CD14-positive monocyte (primary cell): ENCODE data around the gene IGDCC3. TPM values are rescaled to one million over a fixed set of nuclear protein-coding genes. Genes with fewer than 3 reads are reported as not detected.

Experiments
- DNase-seq, 3 donors: peaks; one replicate each; pipeline ENCODE4 v3.0.0-alpha.2; 2011 to 2022
- H2AFZ ChIP-seq: 2 replicates; pipeline ENCODE4 v1.6.0; 2012; ENCODE audit warnings: mild to moderate bottlenecking, low read depth, low read length, inconsistent platforms; ENCODE audit not compliant: insufficient read depth, poor library complexity, severe bottlenecking
- H3K27ac ChIP-seq, 2 donors: 1 replicate in 1 of 2; 2 replicates in 1 of 2; pipeline ENCODE4 v1.5.1; 2012 to 2013; ENCODE audit warnings: low read length in 2 of 2, control low read depth in 1 of 2, inconsistent platforms in 1 of 2, low read depth in 1 of 2, mild to moderate bottlenecking in 1 of 2
- H3K27me3 ChIP-seq, 2 donors: one replicate each; pipeline versions ENCODE4 v1.6.0 to v1.6.1; 2011 to 2013; ENCODE audit warnings: low read length in 2 of 2; ENCODE audit not compliant: control insufficient read depth in 2 of 2, insufficient read depth in 2 of 2
- H3K36me3 ChIP-seq, 2 donors: replicated peaks in 1 of 2; 1 replicate in 1 of 2; 2 replicates in 1 of 2; pipeline versions ENCODE4 v1.5.1 to v1.6.1; 2012 to 2013; ENCODE audit warnings: low read length in 2 of 2, control low read depth in 1 of 2, inconsistent platforms in 1 of 2, mild to moderate bottlenecking in 1 of 2; ENCODE audit not compliant: insufficient read depth in 2 of 2, control insufficient read depth in 1 of 2
- H3K4me1 ChIP-seq, 2 donors: 1 replicate in 1 of 2; 2 replicates in 1 of 2; pipeline versions ENCODE4 v1.5.1 to v1.6.1; 2012 to 2013; ENCODE audit warnings: low read length in 2 of 2, control low read depth in 1 of 2, inconsistent platforms in 1 of 2, mild to moderate bottlenecking in 1 of 2, moderate library complexity in 1 of 2; ENCODE audit not compliant: insufficient read depth in 2 of 2, control insufficient read depth in 1 of 2
- H3K4me2 ChIP-seq: replicated peaks from 2 replicates; pipeline ENCODE3; 2012; ENCODE audit warnings: low read length, moderate library complexity, mild to moderate bottlenecking; ENCODE audit not compliant: poor library complexity, severe bottlenecking; ENCODE audit errors: extremely low read depth
- H3K4me3 ChIP-seq, 3 experiments: fragments of 200-600 bp in 1 of 3; sonication (generic) in 1 of 3; replicated peaks in 1 of 3; 1 replicate in 2 of 3; 2 replicates in 1 of 3; pipeline ENCODE4 v1.5.1; 2011 to 2013; ENCODE audit warnings: low read length in 3 of 3, mild to moderate bottlenecking in 3 of 3, control low read depth in 2 of 3, low read depth in 2 of 3, inconsistent platforms in 1 of 3, moderate library complexity in 1 of 3
- H3K79me2 ChIP-seq: 2 replicates; pipeline ENCODE4 v1.6.0; 2012; ENCODE audit warnings: mild to moderate bottlenecking, control low read depth, inconsistent platforms, low read length, moderate library complexity; ENCODE audit not compliant: insufficient read depth
- H3K9ac ChIP-seq: 2 replicates; pipeline ENCODE4 v1.6.0; 2017; ENCODE audit warnings: low read length, mild to moderate bottlenecking; ENCODE audit not compliant: insufficient read depth, poor library complexity, severe bottlenecking
- H3K9me3 ChIP-seq, 2 donors: replicated peaks in 1 of 2; 1 replicate in 1 of 2; 2 replicates in 1 of 2; pipeline versions ENCODE4 v1.5.1 to v1.6.1; 2012 to 2013; ENCODE audit warnings: low read length in 2 of 2, control low read depth in 1 of 2; ENCODE audit not compliant: control insufficient read depth in 1 of 2, insufficient read depth in 1 of 2
- H4K20me1 ChIP-seq: 2 replicates; pipeline ENCODE4 v1.6.0; 2012; ENCODE audit warnings: mild to moderate bottlenecking, low read length, control low read depth, moderate library complexity; ENCODE audit not compliant: insufficient read depth
- H3K27ac Mint-ChIP-seq, 7 donors: one replicate each; pipeline ENCODE4 v1.8.0; 2020; ENCODE audit warnings: mild to moderate bottlenecking in 7 of 7, mixed read lengths in 7 of 7, moderate library complexity in 6 of 7, inconsistent platforms in 2 of 7
- H3K27me3 Mint-ChIP-seq, 3 donors: one replicate each; pipeline ENCODE4 v1.8.0; 2021 to 2022; ENCODE audit warnings: low read depth in 3 of 3, mild to moderate bottlenecking in 3 of 3, mixed read lengths in 3 of 3, moderate library complexity in 3 of 3, inconsistent platforms in 1 of 3
- H3K36me3 Mint-ChIP-seq, 2 donors: one replicate each; pipeline ENCODE4 v1.8.0; 2020; ENCODE audit warnings: mixed read lengths in 2 of 2, inconsistent platforms in 1 of 2, mild to moderate bottlenecking in 1 of 2
- H3K4me1 Mint-ChIP-seq: one replicate; pipeline ENCODE4 v1.8.0; 2020; ENCODE audit warnings: mild to moderate bottlenecking, mixed read lengths
- H3K4me3 Mint-ChIP-seq, 2 donors: one replicate each; pipeline ENCODE4 v1.8.0; 2020; ENCODE audit warnings: mild to moderate bottlenecking in 2 of 2, mixed read lengths in 2 of 2, moderate library complexity in 1 of 2
- H3K9me3 Mint-ChIP-seq, 7 donors: one replicate each; pipeline ENCODE4 v1.8.0; 2020 to 2022; ENCODE audit warnings: mixed read lengths in 7 of 7, mild to moderate bottlenecking in 6 of 7, moderate library complexity in 6 of 7, inconsistent platforms in 2 of 7
- WGBS: methylation state at CpG from one replicate; pipeline ENCODE4 v1.1.5; 2013; ENCODE audit warnings: missing lambda C conversion rate; ENCODE audit not compliant: insufficient coverage; 5-methylcytosine and 5-hydroxymethylcytosine counted together
- intact Hi-C, 2 donors: fragments of 100-400 bp; cut with micrococcal nuclease; formaldehyde crosslinking; loops; one replicate each; pipeline versions ENCODE4 v1.15.0 to v1.15.1; 2023
- polyA plus RNA-seq, 3 donors: library from polyadenylated mRNA; depleted of rRNA in 1 of 3; unstranded in 2 of 3; stranded (reverse) in 1 of 3; fragments of 300-500 nt in 2 of 3; fragments of >200 nt in 1 of 3; fragmentation: Illumina TruSeq in 2 of 3; gene quantifications; 1 replicate in 2 of 3; 2 replicates in 1 of 3; pipeline ENCODE4 v1.2.3, GENCODE V29; 2012 to 2021
- TF ChIP-seq, protein P1 (sequence below): fragments of 200-600 bp; IDR thresholded peaks from one replicate; pipeline ENCODE4 v1.8.0; 2022; ENCODE audit warnings: antibody characterized with exemption, mild to moderate bottlenecking

IGDCC3 gene
- polyA plus RNA-seq, 3 donors, result not detected

DNA sequence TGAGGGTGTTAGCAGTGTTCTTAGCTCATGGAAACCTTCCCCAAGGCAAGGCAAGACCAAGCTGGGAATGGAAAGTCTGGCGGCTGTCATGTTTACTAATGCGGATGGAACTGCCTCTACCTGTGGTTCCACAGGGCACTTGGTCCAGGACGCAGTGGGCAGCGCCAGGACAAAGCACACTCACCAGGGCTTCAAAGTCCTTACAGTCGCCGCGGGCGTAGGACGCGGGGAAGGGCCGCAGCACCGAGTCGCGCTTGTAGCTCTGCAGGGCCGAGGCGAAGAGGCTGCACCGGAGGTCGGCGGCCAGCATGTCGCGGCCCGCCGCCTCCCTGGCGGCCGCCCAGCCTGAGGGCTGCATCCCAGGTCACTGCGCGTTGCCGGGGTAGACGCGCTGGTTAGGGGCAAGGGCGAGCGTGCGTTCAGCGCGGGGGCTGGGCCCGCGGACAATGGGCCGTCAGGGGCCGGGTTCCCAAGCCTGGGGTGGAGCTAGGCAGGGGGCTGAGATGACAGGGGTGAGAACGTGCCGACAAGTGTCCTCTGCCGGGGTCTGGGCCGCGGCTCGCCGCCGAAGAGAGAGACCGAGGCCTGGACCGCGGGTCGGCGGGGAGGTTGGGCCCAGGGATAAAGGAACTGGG, 91.6 kb downstream of the IGDCC3 start:
- no peaks in the 10 kb centered on the region for H3K27me3 ChIP-seq
- peak overlapping the region; percentile 100 for H2AFZ ChIP-seq
- Mint-ChIP-seq H3K27ac (peak overlapping the region; percentile 18 to 83 (median 74)), H3K9me3 (no peaks in the 10 kb centered on the region), H3K27me3 (peaks cover 0 to 5% (median 0%) of the 10 kb centered on the region in 3 donors), H3K4me3 (peak overlapping the region; percentile 87 to 89), H3K4me1 (peaks cover 18% of the 10 kb centered on the region), H3K36me3 (peaks cover 4 to 6% of the 10 kb centered on the region in 2 donors)
- no peaks in the 10 kb centered on the region for H3K9me3 ChIP-seq
- H3K36me3 ChIP-seq, result no peaks in the 10 kb centered on the region
- H3K4me2 ChIP-seq, result peak overlapping the region; percentile 98
- peak overlapping the region; percentile 80 for H3K9ac ChIP-seq
- peak in 1 of 3 donors; percentile 17 for DNase-seq
- intact Hi-C loops, result no loop called here
- WGBS, result 0% methylated on average over 52 of the region's 52 CpGs
- H3K4me3 ChIP-seq, result peak overlapping the region; percentile 80 to 91 (median 86)
- no peaks in the 10 kb centered on the region for H3K79me2 ChIP-seq
- H3K27ac ChIP-seq, result peak overlapping the region; percentile 51 to 71
- no peaks in the 10 kb centered on the region for H4K20me1 ChIP-seq
- H3K4me1 ChIP-seq, result peaks cover 17 to 21% of the 10 kb centered on the region in 2 donors
- TF ChIP-seq, protein P1, sequence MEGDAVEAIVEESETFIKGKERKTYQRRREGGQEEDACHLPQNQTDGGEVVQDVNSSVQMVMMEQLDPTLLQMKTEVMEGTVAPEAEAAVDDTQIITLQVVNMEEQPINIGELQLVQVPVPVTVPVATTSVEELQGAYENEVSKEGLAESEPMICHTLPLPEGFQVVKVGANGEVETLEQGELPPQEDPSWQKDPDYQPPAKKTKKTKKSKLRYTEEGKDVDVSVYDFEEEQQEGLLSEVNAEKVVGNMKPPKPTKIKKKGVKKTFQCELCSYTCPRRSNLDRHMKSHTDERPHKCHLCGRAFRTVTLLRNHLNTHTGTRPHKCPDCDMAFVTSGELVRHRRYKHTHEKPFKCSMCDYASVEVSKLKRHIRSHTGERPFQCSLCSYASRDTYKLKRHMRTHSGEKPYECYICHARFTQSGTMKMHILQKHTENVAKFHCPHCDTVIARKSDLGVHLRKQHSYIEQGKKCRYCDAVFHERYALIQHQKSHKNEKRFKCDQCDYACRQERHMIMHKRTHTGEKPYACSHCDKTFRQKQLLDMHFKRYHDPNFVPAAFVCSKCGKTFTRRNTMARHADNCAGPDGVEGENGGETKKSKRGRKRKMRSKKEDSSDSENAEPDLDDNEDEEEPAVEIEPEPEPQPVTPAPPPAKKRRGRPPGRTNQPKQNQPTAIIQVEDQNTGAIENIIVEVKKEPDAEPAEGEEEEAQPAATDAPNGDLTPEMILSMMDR, result no peak

DNA sequence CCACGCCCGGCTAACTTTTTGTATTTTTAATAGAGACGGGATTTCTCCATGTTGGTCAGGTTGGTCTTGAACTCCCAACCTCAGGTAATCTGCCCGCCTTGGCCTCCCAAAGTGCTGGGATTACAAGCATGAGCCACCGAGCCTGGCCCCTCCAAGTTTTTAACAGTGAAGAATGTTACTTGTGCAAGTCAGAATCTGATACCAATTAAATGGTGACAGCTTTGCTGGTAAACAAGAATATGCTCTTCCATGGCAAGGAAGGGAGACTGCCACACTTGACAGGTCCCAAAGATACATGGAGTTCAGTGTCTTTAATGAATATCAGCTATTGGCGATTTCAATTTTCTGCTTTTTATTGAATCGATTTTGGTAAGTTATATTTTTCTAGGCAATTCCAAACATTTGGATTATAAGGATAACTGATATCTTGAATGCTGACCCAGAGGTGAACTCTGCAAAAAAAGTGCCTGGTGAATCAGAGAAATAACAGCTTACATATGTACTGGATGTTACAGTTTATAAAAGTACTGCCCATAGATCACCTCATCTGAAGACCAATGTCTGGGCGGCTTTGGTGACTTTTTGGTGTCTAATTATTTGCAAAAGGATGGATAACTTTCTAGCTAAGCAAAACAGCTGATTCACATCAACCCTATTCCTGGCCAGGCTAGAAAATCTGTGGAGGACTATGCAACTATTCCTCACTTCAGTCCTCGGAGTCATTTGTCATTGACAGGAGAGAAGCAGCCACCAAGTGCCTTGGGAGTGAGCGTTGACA, 92.3 kb downstream of the IGDCC3 start:
- WGBS, result 100% methylated on average over 3 of the region's 10 CpGs
- H3K9ac ChIP-seq, result peak overlapping the region; percentile 80
- H3K27ac ChIP-seq, result no peak overlapping the region

More for the DNA sequence above, 92.3 kb downstream of the IGDCC3 start:
- TF ChIP-seq, protein P1, result no peak
- peak overlapping the region; percentile 87 to 89 for H3K4me3 Mint-ChIP-seq
- peaks cover 4 to 6% of the 10 kb centered on the region in 2 donors for H3K36me3 Mint-ChIP-seq
- Histone ChIP-seq H3K36me3 (no peaks in the 10 kb centered on the region), H3K4me3 (peak overlapping the region; percentile 80 to 91 (median 86)), H3K4me1 (peaks cover 17 to 21% of the 10 kb centered on the region in 2 donors), H3K4me2 (peak overlapping the region; percentile 98), H2AFZ (peak overlapping the region; percentile 100), H3K27me3 (no peaks in the 10 kb centered on the region), H3K79me2 (no peaks in the 10 kb centered on the region), H4K20me1 (no peaks in the 10 kb centered on the region), H3K9me3 (no peaks in the 10 kb centered on the region)
- intact Hi-C loops, result no loop called here
- peaks cover 0 to 5% (median 0%) of the 10 kb centered on the region in 3 donors for H3K27me3 Mint-ChIP-seq
- peak overlapping the region in 3 of 7 donors; percentile 18 to 74 (median 22) for H3K27ac Mint-ChIP-seq
- H3K9me3 Mint-ChIP-seq, result no peaks in the 10 kb centered on the region
- H3K4me1 Mint-ChIP-seq, result peaks cover 18% of the 10 kb centered on the region
- DNase-seq, result no peak
